Gastrocnemius medialis (tissue), 4 donors: ENCODE data around the gene RNASEH2B. TPM values are rescaled to one million over a fixed set of nuclear protein-coding genes. Genes with fewer than 3 reads are reported as not detected.

Experiments used
- ATAC-seq, 2 donors: fragments of 150-250 bp; one replicate each; pipeline ENCODE4 v1.9.1; 2016
- DNase-seq, 2 donors: peaks; one replicate each; pipeline ENCODE4 v3.0.0-alpha.2; 2019
- H3K27ac ChIP-seq, 4 donors: fragments of 200-600 bp; sonication (generic); 1 replicate in 1 of 4; 2 replicates in 3 of 4; pipeline ENCODE4 v1.5.1; 2016 to 2018; ENCODE audit warnings: mild to moderate bottlenecking in 2 of 4, moderate library complexity in 1 of 4
- H3K27me3 ChIP-seq, 3 donors: fragments of 200-600 bp; sonication (generic) in 2 of 3; 1 replicate in 1 of 3; 2 replicates in 2 of 3; pipeline versions ENCODE4 v1.5.1 to v1.6.0; 2016 to 2019; ENCODE audit warnings: mild to moderate bottlenecking in 1 of 3, moderate library complexity in 1 of 3
- H3K36me3 ChIP-seq, 2 donors: fragments of 200-600 bp; sonication (generic) in 1 of 2; one replicate each; pipeline ENCODE4 v1.5.1; 2017 to 2018
- H3K4me1 ChIP-seq, 2 donors: fragments of 200-600 bp; sonication (generic) in 1 of 2; one replicate each; pipeline ENCODE4 v1.5.1; 2016 to 2017; ENCODE audit warnings: mild to moderate bottlenecking in 2 of 2
- H3K4me3 ChIP-seq, 4 donors: fragments of 200-600 bp; sonication (generic) in 3 of 4; 1 replicate in 1 of 4; 2 replicates in 3 of 4; pipeline ENCODE4 v1.5.1; 2016 to 2019; ENCODE audit warnings: mild to moderate bottlenecking in 2 of 4
- H3K9me3 ChIP-seq, 3 donors: fragments of 200-600 bp; sonication (generic) in 2 of 3; 1 replicate in 1 of 3; 2 replicates in 2 of 3; pipeline ENCODE4 v1.5.1; 2016 to 2019
- CTCF ChIP-seq, 5 experiments: fragments of 450-650 bp in 3 of 5; fragments of 200-600 bp in 2 of 5; sonication (generic) in 2 of 5; IDR thresholded peaks in 4 of 5; conservative IDR thresholded peaks in 1 of 5; 1 replicate in 4 of 5; 2 replicates in 1 of 5; pipeline ENCODE4 v1.5.1; 2016 to 2019; ENCODE audit warnings: antibody characterized with exemption in 5 of 5, mild to moderate bottlenecking in 3 of 5, moderate library complexity in 3 of 5
- POLR2A ChIP-seq, 2 donors: fragments of 450-650 bp; IDR thresholded peaks; one replicate each; pipeline ENCODE4 v1.6.1; 2017; ENCODE audit warnings: antibody characterized with exemption in 2 of 2, mild to moderate bottlenecking in 2 of 2, moderate library complexity in 2 of 2
- in situ Hi-C, 4 donors: fragments of 200-750 bp; cut with MboI; loops; one replicate each; pipeline versions ENCODE4 v1.15.0 to v1.8.0; 2017; ENCODE audit warnings: low sequenced_read_pairs in 4 of 4
- intact Hi-C: fragments of 100-400 bp; cut with DNase I; formaldehyde crosslinking; loops from one replicate; pipeline ENCODE4 v1.15.1; 2023; ENCODE audit warnings: low total_unique reads
- total RNA-seq, 4 donors: library from RNA; depleted of rRNA; stranded (reverse); fragments of >200 nt; gene quantifications; one replicate each; pipeline versions ENCODE4 v1.1.0 to v1.2.3, GENCODE V29; 2016

The RNASEH2B gene
- total RNA-seq, 4 donors from 2014 or later = 9.3 to 24.7 (median 11.1) TPM

GRCh38 chr13:50948601-50949000, 39.0 kb downstream of the RNASEH2B start:
- no peaks in the 10 kb centered on the region for H3K36me3 ChIP-seq

DNA sequence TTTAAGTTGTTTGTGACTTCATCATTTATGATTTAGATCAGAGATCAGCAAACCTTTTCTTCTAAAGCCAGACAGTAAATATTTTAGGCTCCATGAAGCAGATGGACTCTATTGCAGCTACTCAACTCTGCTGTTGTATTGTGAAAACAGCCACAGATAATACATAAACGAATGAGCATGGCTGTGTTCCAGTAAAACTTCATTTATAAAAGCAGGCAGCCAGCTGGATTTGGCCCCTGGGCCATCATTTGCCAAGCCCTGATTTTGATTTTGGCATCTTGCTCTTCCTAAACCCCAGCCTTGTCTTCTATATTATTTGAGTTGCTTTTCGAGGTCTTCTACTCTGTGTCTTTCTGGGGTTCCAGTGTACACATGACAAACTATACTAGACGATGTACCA, 41.3 kb downstream of the RNASEH2B start:
- no peak for DNase-seq
- intact Hi-C loops = loop anchor here (10.0 kb wide), 1 partner anchor 114 kb away; no protein-coding TSS in a partner anchor
- in situ Hi-C loops = no loop called here
- Histone ChIP-seq H3K27me3 (no peaks in the 10 kb centered on the region), H3K27ac (no peak overlapping the region), H3K4me3 (no peak overlapping the region), H3K4me1 (no peaks in the 10 kb centered on the region), H3K36me3 (no peaks in the 10 kb centered on the region), H3K9me3 (no peaks in the 10 kb centered on the region)
- ATAC-seq = no peak
- TF ChIP-seq CTCF (IDR thresholded peaks at IDR 0.05 in 4 of 5, conservative IDR thresholded peaks at IDR 0.05 in 1 of 5) = no peak
- TF ChIP-seq POLR2A (IDR thresholded peaks at IDR 0.05) = no peak

More at GRCh38 chr13:50948601-50949000, 39.0 kb downstream of the RNASEH2B start:
- no peak overlapping the region for H3K27ac ChIP-seq
- in situ Hi-C loops (no loop called here), intact Hi-C loops (no loop called here)
- no peak for DNase-seq
- no peaks in the 10 kb centered on the region for H3K27me3 ChIP-seq
- H3K4me1 ChIP-seq = no peaks in the 10 kb centered on the region
- no peaks in the 10 kb centered on the region for H3K9me3 ChIP-seq
- H3K4me3 ChIP-seq = no peak overlapping the region
- TF ChIP-seq POLR2A (IDR thresholded peaks at IDR 0.05) (no peak), CTCF (IDR thresholded peaks at IDR 0.05 in 4 of 5, conservative IDR thresholded peaks at IDR 0.05 in 1 of 5) (no peak)
- no peak for ATAC-seq

DNA sequence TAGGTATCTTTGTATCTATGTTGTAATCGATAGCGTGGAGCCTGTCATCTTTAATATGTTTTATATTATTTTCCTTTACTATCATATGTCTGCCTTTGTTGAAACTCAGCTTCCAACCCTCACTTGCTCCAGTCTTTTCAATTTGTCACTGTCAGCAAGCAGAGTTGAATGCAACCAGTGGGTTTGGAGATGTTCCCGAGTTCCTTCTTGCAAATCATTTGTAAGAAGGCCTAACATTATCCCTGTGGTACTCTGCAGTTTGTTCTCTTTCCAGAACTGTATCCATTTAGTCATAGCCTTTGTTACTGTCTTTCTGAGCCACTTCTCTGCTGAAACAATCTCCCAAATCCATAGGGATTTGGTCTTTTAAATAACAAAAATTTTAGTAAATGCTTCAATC, 41.8 kb downstream of the RNASEH2B start:
- Histone ChIP-seq H3K4me1 (no peaks in the 10 kb centered on the region), H3K27me3 (no peaks in the 10 kb centered on the region), H3K4me3 (no peak overlapping the region), H3K9me3 (no peaks in the 10 kb centered on the region), H3K36me3 (no peaks in the 10 kb centered on the region), H3K27ac (no peak overlapping the region)
- in situ Hi-C loops (no loop called here), intact Hi-C loops (loop anchor here (10.0 kb wide), 1 partner anchor 113 kb away; no protein-coding TSS in a partner anchor)
- ATAC-seq (no peak), DNase-seq (no peak)
- TF ChIP-seq CTCF (IDR thresholded peaks at IDR 0.05 in 4 of 5, conservative IDR thresholded peaks at IDR 0.05 in 1 of 5) (no peak), POLR2A (IDR thresholded peaks at IDR 0.05) (no peak)

DNA sequence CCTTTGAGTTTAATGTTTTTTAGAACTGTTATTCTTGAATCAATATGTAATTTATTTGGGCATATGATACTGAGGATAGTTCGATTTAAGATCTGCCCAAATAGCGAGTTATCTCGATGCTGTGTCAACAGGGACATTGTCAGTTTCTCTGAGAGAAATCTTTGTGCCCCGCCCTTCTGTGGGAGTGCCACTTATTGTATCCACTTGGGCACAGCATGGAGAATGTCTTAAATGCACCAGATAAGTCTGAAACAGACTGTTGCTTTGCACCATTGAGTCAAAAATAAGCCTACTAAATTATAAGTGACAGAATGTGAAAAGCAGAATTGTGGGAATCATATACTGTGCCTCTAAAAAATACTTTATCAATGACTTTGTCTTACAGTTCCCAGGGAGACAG, 45.6 kb downstream of the RNASEH2B start:
- TF ChIP-seq POLR2A (IDR thresholded peaks at IDR 0.05) (no peak), CTCF (IDR thresholded peaks at IDR 0.05 in 4 of 5, conservative IDR thresholded peaks at IDR 0.05 in 1 of 5) (no peak)
- Histone ChIP-seq H3K9me3 (no peaks in the 10 kb centered on the region), H3K36me3 (no peaks in the 10 kb centered on the region), H3K4me3 (no peak overlapping the region), H3K27ac (no peak overlapping the region), H3K4me1 (no peaks in the 10 kb centered on the region), H3K27me3 (no peaks in the 10 kb centered on the region)
- intact Hi-C loops (loop anchor here (10.0 kb wide), 1 partner anchor 110 kb away; no protein-coding TSS in a partner anchor), in situ Hi-C loops (no loop called here)
- DNase-seq (no peak), ATAC-seq (no peak)

DNA sequence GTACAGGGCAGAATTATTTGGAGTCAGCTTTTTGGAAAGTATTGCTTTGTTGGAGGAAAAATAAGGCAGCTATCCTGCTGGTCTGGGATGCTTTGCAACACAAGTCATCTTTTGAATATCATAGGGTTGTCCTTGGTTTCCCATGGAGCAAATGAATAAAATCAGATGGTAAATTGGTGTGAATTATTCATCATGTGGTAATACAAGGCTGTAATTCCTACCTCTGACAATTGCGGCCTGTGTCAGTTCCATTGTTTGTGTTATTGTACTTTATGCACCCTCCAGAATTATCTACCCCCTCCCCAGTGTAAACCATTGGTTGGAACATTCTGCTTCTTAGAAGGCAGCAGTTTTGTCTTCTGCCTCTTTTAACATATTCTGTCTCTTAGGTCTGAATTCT, 46.2 kb downstream of the RNASEH2B start:
- no peak for TF ChIP-seq POLR2A (IDR thresholded peaks at IDR 0.05)
- TF ChIP-seq CTCF (IDR thresholded peaks at IDR 0.05 in 4 of 5, conservative IDR thresholded peaks at IDR 0.05 in 1 of 5) = no peak
- in situ Hi-C loops (no loop called here), intact Hi-C loops (loop anchor here (10.0 kb wide), 1 partner anchor 109 kb away; no protein-coding TSS in a partner anchor)
- ATAC-seq = no peak
- no peaks in the 10 kb centered on the region for H3K36me3 ChIP-seq
- no peak overlapping the region for H3K4me3 ChIP-seq
- H3K27me3 ChIP-seq = no peaks in the 10 kb centered on the region
- no peaks in the 10 kb centered on the region for H3K9me3 ChIP-seq
- no peak overlapping the region for H3K27ac ChIP-seq
- H3K4me1 ChIP-seq = no peaks in the 10 kb centered on the region
- no peak for DNase-seq
